ENCODE measurements around the gene FOXC2. TPM values are rescaled to one million over a fixed set of nuclear protein-coding genes. Genes with fewer than 3 reads are reported as not detected.
A peak's percentile ranks its signal among the peaks of the same experiment; 100 is the strongest.

Gene FOXC2
- total and polyA plus RNA-seq, 11 donors, result 0.76 to 3.3 (median 1.4) TPM

DNA sequence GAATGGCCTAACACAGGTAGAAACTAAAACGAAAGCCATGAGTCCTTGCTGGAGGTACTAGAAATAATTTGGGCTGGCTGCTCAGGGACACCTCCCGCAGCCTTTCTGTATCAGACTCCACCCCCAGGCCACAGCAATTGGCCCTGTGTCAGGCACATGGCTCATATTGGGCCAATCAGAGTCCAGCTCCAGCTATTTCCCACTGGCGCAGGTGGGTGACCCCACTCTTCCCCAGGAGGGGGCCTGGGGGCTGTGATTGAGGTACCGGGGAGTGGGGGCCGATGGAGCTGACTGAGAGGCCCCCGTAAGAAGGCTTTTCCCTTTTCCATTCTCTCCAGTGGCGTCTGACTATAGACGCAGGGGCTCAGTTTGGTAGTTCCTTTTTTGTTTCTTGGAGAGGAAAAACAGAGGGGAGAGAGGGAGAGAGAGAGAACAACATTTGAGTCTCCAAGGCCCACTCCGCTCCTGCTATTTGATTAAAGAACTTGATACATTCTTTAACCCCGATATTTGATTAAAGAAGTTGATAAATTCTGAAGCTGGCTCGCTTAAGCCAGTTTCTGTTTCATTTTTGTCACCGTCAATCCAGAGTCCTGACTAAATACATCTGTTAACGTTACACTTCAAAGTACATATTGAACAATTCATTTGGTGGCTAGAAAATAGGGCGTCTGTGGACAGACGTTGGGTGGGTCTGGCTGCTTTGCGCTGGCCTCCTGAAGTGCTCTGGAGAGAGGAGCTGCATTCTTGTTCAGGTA is 38.0 kb downstream of the FOXC2 start:
- H3K4me1 ChIP-seq, result peaks cover 0 to 12% (median 0%) of the 10 kb centered on the region in 12 donors
- intact Hi-C loops (cut with DNase I), result no loop called here
- peaks cover 0 to 13% (median 4%) of the 10 kb centered on the region in 9 donors for H3K27me3 ChIP-seq
- 71 to 83% (median 81%) methylated on average over 16 of the region's 16 CpGs for WGBS, 4 donors
- TF ChIP-seq, protein P1, sequence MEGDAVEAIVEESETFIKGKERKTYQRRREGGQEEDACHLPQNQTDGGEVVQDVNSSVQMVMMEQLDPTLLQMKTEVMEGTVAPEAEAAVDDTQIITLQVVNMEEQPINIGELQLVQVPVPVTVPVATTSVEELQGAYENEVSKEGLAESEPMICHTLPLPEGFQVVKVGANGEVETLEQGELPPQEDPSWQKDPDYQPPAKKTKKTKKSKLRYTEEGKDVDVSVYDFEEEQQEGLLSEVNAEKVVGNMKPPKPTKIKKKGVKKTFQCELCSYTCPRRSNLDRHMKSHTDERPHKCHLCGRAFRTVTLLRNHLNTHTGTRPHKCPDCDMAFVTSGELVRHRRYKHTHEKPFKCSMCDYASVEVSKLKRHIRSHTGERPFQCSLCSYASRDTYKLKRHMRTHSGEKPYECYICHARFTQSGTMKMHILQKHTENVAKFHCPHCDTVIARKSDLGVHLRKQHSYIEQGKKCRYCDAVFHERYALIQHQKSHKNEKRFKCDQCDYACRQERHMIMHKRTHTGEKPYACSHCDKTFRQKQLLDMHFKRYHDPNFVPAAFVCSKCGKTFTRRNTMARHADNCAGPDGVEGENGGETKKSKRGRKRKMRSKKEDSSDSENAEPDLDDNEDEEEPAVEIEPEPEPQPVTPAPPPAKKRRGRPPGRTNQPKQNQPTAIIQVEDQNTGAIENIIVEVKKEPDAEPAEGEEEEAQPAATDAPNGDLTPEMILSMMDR (IDR thresholded peaks at IDR 0.05), result no peak
- no peak for TF ChIP-seq POLR2A (IDR thresholded peaks at IDR 0.05)
- peak overlapping the region in 2 of 12 donors; percentile 19 to 50 for H3K4me3 ChIP-seq
- no peak overlapping the region for H3K27ac ChIP-seq
- ATAC-seq (no peak), DNase-seq (no peak)
- no peaks in the 10 kb centered on the region for H3K9me3 ChIP-seq
- H3K36me3 ChIP-seq, result no peaks in the 10 kb centered on the region

DNA sequence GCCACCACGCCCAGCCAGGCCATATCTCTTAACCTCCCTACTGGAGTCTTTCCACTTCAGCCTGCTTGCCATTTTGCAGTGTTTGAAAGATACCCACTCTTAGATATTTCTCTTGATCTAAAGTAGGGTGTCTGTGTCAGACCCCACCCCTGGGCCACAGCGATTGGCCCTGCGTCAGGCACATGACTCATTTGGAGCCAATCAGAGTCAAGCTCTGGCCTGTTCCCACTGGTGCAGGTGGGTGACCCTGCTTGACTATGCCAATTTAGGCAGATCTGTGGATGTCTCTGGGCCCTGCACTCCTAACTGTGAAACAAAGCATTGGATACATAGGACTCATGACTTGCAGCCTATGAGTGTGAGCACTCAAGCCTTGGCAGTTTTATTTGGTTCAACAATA is 39.3 kb downstream of the FOXC2 start:
- no peak for ATAC-seq
- no peaks in the 10 kb centered on the region for H3K9me3 ChIP-seq
- TF ChIP-seq POLR2A (IDR thresholded peaks at IDR 0.05), result no peak
- TF ChIP-seq, protein P1 (IDR thresholded peaks at IDR 0.05), result no peak
- no peak overlapping the region for H3K4me3 ChIP-seq
- H3K27me3 ChIP-seq, result peaks cover 0 to 20% (median 4%) of the 10 kb centered on the region in 9 donors
- no peaks in the 10 kb centered on the region for H3K36me3 ChIP-seq
- H3K4me1 ChIP-seq, result peaks cover 0 to 25% (median 2%) of the 10 kb centered on the region in 12 donors
- WGBS, 4 donors, result 94 to 98% (median 95%) methylated on average over 3 of the region's 3 CpGs
- no peak overlapping the region for H3K27ac ChIP-seq
- DNase-seq, result no peak
- intact Hi-C loops (cut with DNase I), result no loop called here

DNA sequence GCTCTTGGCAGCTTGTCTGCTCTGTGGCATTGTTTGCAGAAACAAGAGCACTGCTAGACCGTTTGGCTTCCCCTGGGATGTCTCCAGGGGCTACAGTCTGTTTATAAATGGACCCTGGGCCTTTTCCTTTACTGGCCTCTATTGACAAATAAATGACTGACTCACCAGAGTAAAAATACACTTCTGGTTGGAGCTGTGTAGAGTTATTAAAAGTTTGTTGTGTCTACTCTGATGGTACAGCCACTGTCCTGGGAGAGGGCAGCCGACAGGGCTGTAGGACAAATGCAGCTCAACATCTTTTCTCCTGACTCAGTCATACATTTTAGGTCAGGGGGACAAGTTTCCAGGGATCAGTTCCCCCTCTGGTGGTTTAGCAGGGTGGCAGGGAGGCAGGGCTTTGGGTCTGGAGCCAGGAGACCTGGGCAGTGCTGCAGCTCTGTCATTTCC is 41.7 kb downstream of the FOXC2 start:
- ATAC-seq (peak in 3 of 4 donors; percentile 19 to 45 (median 39)), DNase-seq (no peak)
- intact Hi-C loops (cut with DNase I), result no loop called here
- Histone ChIP-seq H3K36me3 (no peaks in the 10 kb centered on the region), H3K27me3 (peaks cover 0 to 24% (median 6%) of the 10 kb centered on the region in 9 donors), H3K4me1 (peaks cover 0 to 32% (median 5%) of the 10 kb centered on the region in 12 donors), H3K27ac (no peak overlapping the region), H3K9me3 (no peaks in the 10 kb centered on the region), H3K4me3 (no peak overlapping the region)
- TF ChIP-seq, protein P1 (IDR thresholded peaks at IDR 0.05), result no peak
- TF ChIP-seq POLR2A (IDR thresholded peaks at IDR 0.05), result no peak
- 49 to 67% (median 56%) methylated on average over 2 of the region's 2 CpGs for WGBS, 4 donors

DNA sequence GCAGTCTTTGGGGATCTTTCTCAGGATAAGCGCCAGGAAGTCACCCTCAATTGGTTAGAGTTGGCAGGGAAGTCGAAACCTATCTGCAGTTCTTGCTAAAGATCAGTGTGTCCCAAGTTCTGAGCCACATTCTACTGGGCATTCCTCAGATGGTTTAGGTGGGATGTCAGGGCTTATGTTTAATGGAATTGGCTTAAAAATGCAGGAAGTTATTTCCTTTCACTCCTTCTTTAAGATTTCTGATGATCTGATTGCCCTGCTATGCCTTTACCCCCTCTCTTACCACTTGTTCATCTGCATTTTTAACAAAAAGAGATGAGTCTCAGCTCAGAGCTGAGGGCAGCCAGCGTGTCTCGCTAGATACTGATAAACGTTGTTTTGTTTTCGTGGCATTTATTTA is 42.5 kb downstream of the FOXC2 start:
- Histone ChIP-seq H3K9me3 (no peaks in the 10 kb centered on the region), H3K27ac (no peak overlapping the region), H3K4me3 (no peak overlapping the region), H3K4me1 (peaks cover 0 to 32% (median 5%) of the 10 kb centered on the region in 12 donors), H3K36me3 (no peaks in the 10 kb centered on the region), H3K27me3 (peaks cover 0 to 24% (median 6%) of the 10 kb centered on the region in 9 donors)
- 73 to 83% (median 80%) methylated on average over 6 of the region's 6 CpGs for WGBS, 4 donors
- intact Hi-C loops (cut with DNase I), result no loop called here
- no peak for ATAC-seq
- no peak for DNase-seq
- TF ChIP-seq, protein P1 (IDR thresholded peaks at IDR 0.05), result no peak
- TF ChIP-seq POLR2A (IDR thresholded peaks at IDR 0.05), result no peak

All from heart left ventricle (tissue), 16 donors.